ENCODE measurements around the gene GANC. TPM values are rescaled to one million over a fixed set of nuclear protein-coding genes. Genes with fewer than 3 reads are reported as not detected.

Gene GANC
- total RNA-seq, 4 donors from 2014 or later: 36.6 to 143 (median 54.8) TPM

- H3K4me1 ChIP-seq: peaks cover 0 to 15% (median 2%) of the 10 kb centered on the region in 4 donors
- no peaks in the 10 kb centered on the region for H3K9me3 ChIP-seq
- H3K4me3 ChIP-seq: no peak overlapping the region
- intact Hi-C loops (cut with DNase I; ENCODE audit: low total_unique reads): no loop called here
- no peak overlapping the region for H3K27ac ChIP-seq
- peaks cover 0 to 8% (median 4%) of the 10 kb centered on the region in 4 donors for H3K36me3 ChIP-seq
- WGBS, 2 donors (ENCODE audit: low coverage in 1 of 2): 50 to 75% methylated on average over 2 to 5 of the region's 5 CpGs
- TF ChIP-seq POLR2A (IDR thresholded peaks at IDR 0.05) (no peak), EP300 (IDR thresholded peaks at IDR 0.05; ENCODE audit: low read depth) (no peak), POLR2AphosphoS5 (IDR thresholded peaks at IDR 0.05) (no peak), CTCF (IDR thresholded peaks at IDR 0.05) (no peak)
- no peak for DNase-seq
- H3K27me3 ChIP-seq: no peaks in the 10 kb centered on the region
- in situ Hi-C loops (cut with MboI; ENCODE audit: low pct_ligation_motif_present in 1 of 4, low pct_unique_long_range_greater_than_20kb in 1 of 4, low sequenced_read_pairs in 3 of 4): no loop called here
Measured at GRCh38 chr15:42282926-42283325, 9.9 kb downstream of the GANC start.

GRCh38 chr15:42283671-42284070 is 10.7 kb downstream of the GANC start:
- DNase-seq: no peak
- H3K4me3 ChIP-seq: no peak overlapping the region
- 83 to 90% methylated on average over 1 to 3 of the region's 3 CpGs for WGBS, 2 donors (ENCODE audit: low coverage in 1 of 2)
- H3K36me3 ChIP-seq: peaks cover 0 to 16% (median 5%) of the 10 kb centered on the region in 4 donors
- no peaks in the 10 kb centered on the region for H3K9me3 ChIP-seq
- no peaks in the 10 kb centered on the region for H3K27me3 ChIP-seq
- peaks cover 0 to 15% (median 2%) of the 10 kb centered on the region in 4 donors for H3K4me1 ChIP-seq
- no peak overlapping the region for H3K27ac ChIP-seq
- TF ChIP-seq POLR2A (IDR thresholded peaks at IDR 0.05) (no peak), EP300 (IDR thresholded peaks at IDR 0.05; ENCODE audit: low read depth) (no peak), POLR2AphosphoS5 (IDR thresholded peaks at IDR 0.05) (no peak)
- intact Hi-C loops (cut with DNase I; ENCODE audit: low total_unique reads): no loop called here
- in situ Hi-C loops (cut with MboI; ENCODE audit: low pct_ligation_motif_present in 1 of 4, low pct_unique_long_range_greater_than_20kb in 1 of 4, low sequenced_read_pairs in 3 of 4): no loop called here

- H3K27me3 ChIP-seq: no peaks in the 10 kb centered on the region
- H3K9me3 ChIP-seq: no peaks in the 10 kb centered on the region
- H3K36me3 ChIP-seq: peaks cover 0 to 20% (median 7%) of the 10 kb centered on the region in 4 donors
- DNase-seq: no peak
- in situ Hi-C loops (cut with MboI; ENCODE audit: low pct_ligation_motif_present in 1 of 4, low pct_unique_long_range_greater_than_20kb in 1 of 4, low sequenced_read_pairs in 3 of 4): no loop called here
- TF ChIP-seq POLR2AphosphoS5 (IDR thresholded peaks at IDR 0.05) (no peak), EP300 (IDR thresholded peaks at IDR 0.05; ENCODE audit: low read depth) (no peak), CTCF (IDR thresholded peaks at IDR 0.05) (no peak), POLR2A (IDR thresholded peaks at IDR 0.05) (no peak)
- intact Hi-C loops (cut with DNase I; ENCODE audit: low total_unique reads): no loop called here
- peaks cover 0 to 15% (median 2%) of the 10 kb centered on the region in 4 donors for H3K4me1 ChIP-seq
- no peak overlapping the region for H3K4me3 ChIP-seq
- H3K27ac ChIP-seq: no peak overlapping the region
Measured at GRCh38 chr15:42284551-42284950, 11.6 kb downstream of the GANC start.

GRCh38 chr15:42285034-42285433 is 12.0 kb downstream of the GANC start:
- no peaks in the 10 kb centered on the region for H3K27me3 ChIP-seq
- intact Hi-C loops (cut with DNase I; ENCODE audit: low total_unique reads): no loop called here
- H3K36me3 ChIP-seq: peaks cover 0 to 20% (median 7%) of the 10 kb centered on the region in 4 donors
- H3K4me1 ChIP-seq: peaks cover 0 to 15% (median 2%) of the 10 kb centered on the region in 4 donors
- 84 to 100% methylated on average over 1 of the region's 1 CpG for WGBS, 2 donors (ENCODE audit: low coverage in 1 of 2)
- TF ChIP-seq POLR2AphosphoS5 (IDR thresholded peaks at IDR 0.05): no peak
- no peak for TF ChIP-seq CTCF (IDR thresholded peaks at IDR 0.05)
- TF ChIP-seq EP300 (IDR thresholded peaks at IDR 0.05; ENCODE audit: low read depth): no peak
- no peak for TF ChIP-seq POLR2A (IDR thresholded peaks at IDR 0.05)
- in situ Hi-C loops (cut with MboI; ENCODE audit: low pct_ligation_motif_present in 1 of 4, low pct_unique_long_range_greater_than_20kb in 1 of 4, low sequenced_read_pairs in 3 of 4): no loop called here
- no peak overlapping the region for H3K27ac ChIP-seq
- DNase-seq: no peak
- no peaks in the 10 kb centered on the region for H3K9me3 ChIP-seq
- H3K4me3 ChIP-seq: no peak overlapping the region
